Measurements from ENCODE around the gene MCEE.

DNA sequence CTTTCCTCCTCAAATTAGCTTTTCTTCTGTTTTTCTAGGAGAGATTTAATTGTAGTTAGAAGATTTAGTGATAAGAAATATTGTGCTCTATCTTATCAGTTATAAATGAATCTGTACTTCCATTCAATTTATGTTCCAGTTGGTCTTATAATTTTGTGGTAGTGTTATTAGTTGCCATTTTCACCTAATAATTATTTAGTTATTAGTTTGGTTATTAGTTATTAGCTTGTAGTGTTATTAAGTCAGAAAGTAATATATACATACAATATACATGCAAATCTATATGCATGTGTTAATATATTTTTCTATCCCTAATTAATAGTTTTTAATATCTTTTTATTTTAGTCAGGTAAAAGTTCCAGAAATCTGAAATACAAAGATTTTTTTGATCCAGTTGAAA lies 3.6 kb upstream of the MCEE start:
- no peak for TF ChIP-seq RAD21 (IDR thresholded peaks at IDR 0.05; ENCODE audit: low read length)
- TF ChIP-seq, protein P1, sequence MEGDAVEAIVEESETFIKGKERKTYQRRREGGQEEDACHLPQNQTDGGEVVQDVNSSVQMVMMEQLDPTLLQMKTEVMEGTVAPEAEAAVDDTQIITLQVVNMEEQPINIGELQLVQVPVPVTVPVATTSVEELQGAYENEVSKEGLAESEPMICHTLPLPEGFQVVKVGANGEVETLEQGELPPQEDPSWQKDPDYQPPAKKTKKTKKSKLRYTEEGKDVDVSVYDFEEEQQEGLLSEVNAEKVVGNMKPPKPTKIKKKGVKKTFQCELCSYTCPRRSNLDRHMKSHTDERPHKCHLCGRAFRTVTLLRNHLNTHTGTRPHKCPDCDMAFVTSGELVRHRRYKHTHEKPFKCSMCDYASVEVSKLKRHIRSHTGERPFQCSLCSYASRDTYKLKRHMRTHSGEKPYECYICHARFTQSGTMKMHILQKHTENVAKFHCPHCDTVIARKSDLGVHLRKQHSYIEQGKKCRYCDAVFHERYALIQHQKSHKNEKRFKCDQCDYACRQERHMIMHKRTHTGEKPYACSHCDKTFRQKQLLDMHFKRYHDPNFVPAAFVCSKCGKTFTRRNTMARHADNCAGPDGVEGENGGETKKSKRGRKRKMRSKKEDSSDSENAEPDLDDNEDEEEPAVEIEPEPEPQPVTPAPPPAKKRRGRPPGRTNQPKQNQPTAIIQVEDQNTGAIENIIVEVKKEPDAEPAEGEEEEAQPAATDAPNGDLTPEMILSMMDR (conservative IDR thresholded peaks at IDR 0.05; ENCODE audit: low read depth, low read length) = no peak

Data from IMR-90 (cell line).